GM19467 (cell line): ENCODE data around the gene IL1RN.

Experiments
- ATAC-seq: cut with Tn5 transposase; IDR thresholded peaks from one replicate; pipeline ENCODE4 v1.9.1; 2021; ENCODE audit warnings: mild to moderate bottlenecking, moderate library complexity; ENCODE audit not compliant: unreplicated experiment

The IL1RN gene

DNA sequence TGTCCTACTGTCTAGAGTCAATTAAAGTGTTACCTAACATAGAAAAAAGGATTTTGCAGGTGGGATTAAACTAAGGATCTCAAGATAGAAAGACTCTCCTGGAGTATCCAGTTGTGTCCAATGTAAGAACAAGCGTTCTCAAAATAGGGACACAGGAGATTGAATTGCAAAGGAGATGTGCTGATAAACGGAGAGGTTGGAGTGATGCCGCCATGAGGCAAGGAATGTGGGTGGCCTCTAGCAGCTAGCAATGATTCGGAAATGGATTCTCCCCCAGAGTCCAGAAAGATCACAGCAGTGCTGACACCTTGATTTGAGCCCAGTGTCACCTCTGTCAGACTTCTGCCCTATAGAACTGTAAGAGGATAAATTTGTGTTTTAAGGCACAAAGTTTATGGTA lies 24.1 kb upstream of the IL1RN start:
- no peak for ATAC-seq

DNA sequence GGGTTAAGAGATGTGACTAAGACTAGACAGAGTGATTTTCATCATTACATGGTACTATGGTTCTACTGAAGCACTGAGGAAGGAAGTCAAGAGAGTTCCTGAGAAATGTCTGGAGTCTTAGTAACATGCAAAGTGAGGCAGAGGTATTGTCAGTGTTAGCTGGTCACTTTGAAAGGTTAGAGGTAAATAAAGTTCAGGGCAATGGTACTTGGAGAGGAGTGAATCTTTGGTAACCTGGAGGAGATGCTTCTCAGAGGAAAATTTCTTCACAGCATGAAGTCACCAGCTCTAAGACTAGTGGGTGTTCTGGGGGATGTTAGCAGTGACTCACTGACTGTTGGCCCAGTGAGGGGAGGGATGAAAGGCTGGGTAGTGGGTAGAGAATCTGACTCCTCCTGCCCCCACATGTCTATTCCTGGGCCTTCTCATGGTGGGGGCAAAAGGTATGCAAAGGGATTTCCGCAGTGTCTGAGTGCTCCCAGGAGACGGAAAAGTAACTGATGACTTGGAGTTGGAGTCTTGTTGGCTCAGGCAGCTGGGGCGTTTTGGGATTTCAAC lies 23.3 kb upstream of the IL1RN start:
- ATAC-seq, result no peak

DNA sequence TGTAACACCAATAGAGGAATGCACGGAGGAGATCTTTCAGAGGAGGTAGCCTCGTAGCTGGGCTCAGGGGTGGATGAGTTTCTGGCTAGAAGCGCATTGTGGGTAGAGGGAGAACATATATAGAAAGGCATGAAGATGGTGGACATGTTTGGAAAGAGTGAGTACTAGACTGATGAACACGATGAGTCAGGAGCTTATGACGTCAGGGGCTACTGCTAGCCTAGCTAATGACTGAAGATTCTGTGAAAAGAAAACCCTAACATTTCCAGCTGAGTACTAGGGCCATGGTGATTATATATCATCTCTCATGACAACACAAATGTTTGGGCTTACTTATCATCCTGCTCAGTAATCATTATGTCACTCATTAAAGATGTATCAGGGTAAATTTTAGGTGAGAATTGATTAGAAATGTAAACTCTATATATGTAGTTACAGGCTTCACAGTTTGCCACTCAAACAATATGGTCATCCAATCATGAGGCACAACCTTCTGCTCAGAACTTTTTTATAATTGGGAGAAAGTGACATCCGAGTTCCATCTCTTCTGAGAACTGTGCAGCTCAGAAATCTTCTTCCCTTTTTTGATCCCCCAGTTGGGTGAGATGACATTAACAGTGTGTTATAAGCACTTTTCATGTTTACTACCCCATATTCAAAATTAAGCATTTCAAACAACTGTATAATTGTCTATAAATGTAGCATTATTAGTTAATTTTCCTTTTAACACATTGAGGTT lies 22.2 kb upstream of the IL1RN start:
- no peak for ATAC-seq

DNA sequence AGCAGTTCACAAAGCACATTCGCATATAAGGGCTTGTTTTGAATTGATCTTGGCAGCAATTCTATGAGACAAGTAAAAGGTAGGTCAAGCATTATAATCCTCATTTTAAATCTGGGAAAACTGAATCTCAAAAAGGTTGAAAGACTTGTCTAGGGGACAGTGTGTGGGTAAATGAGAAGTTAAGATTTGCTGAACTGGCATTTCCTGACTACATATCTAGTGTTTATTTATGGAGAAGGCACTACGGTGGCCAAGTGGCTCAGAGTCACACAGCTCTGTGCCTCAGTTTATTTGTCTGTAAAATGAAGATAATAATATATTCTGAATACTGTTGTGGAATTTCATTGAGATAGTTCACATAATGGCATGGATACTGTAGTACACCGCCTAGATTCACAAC lies 16.3 kb upstream of the IL1RN start:
- ATAC-seq, result no peak

DNA sequence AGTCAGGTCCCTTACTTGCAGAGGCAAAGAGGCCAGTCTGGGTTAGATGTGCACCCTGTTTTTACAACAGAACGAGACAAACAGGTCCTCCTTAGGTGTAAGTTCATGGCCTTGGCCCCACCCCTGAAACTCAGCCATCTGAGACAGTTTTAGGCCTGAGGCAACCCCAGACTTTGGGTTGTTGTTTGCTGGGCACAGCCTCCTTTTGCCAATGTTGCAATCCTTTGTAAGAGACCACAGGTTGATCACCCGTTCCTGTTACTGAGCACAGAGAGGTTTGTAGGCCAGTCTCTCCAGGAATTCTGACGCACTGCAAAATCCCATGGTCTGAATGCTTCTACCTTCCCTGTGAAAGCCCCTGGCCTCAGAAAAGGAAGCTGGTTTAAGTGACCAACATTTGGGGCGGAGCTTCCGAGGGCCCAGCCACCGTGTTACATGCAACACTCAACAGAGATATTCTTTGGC lies 15.5 kb upstream of the IL1RN start:
- no peak for ATAC-seq

DNA sequence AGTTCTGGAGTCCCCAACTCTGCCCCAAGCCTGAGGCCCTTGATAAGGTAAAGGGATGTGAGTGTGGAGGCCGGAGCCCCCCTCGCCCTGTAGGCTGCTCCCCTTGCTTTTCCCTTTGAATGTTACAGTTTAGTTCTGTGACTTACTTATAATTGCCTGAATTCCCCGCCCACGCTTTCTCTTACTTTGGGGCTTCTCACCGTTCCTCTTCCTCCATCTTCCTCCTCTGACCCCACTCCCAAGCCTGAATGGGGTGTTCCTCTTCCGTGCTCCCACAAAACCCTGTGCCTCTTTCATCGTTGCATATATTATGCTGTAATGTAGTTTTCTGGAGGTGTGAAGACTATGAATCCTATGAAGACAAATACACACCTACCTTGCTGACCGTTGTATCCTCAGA lies 15.0 kb upstream of the IL1RN start:
- ATAC-seq, result no peak

DNA sequence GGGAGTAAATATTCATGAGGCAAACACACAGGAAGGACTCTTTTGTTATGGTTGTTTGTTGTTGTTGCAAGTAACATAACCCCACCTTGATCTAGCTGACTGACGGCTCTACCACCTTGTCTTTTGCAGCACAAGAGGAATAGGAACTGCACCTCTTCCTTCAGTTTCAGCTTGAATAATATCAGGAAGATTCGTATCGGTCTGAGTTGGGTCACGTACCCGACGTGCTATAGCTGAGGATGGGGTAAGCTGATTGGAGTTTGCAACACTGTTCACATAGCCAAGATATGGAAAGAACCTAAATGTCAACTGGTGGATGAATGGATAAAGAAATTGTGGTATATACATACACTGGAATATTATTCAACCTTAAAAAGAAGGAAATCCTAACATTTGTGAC lies 14.5 kb upstream of the IL1RN start:
- ATAC-seq, result no peak

DNA sequence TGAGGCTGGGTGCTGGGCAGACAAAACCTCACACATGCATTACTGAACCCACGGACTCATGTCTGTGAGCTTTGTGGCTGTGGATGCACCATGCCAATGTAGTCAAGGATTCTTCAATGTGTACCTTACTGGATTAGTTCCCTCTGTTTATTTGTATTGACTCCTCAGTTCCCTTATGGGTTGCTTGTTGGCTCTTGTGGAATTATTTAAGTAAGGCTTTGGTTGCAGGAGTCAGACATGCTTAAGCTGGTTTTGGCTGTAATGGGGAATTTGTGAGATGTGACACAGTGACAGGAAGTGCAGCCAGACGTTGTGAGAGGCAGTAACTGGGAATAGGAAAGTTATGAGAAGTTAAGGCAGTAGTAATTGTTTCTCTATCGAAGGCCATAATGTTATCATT lies 13.6 kb upstream of the IL1RN start:
- no peak for ATAC-seq

DNA sequence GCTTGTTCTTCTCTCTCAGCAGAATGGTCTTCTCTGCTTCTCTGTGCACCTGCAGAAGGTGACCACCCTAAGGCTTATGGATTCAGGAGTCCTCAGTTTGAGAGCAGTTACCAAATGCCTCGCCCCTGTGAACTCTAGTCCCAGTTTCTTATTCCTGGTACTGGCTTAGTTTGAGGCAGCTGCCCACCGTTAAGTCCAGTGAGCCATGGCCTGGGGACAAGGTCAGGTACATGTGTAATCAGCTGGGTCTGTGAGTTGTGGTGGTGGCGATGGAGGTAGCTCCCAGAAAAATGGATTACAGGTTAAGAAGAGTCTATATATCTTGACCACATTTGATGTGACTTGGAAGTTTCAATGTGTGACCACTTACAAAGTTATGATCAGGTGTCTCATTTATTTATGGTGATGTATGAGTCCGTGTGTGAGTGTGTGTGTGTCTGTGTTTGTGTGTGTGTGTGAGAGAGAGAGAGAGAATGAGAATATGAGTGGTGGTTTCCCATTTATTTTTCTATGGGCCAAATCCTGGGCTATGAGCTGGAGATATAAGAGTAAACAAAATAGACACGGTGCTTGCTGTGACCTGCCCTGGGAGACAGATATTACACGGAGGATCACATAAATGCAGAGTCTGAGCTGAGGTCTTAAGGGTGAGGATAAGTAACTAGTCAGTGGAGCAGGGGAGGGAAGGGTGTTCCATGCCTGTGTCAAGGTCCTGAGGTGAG lies 13.0 kb upstream of the IL1RN start:
- ATAC-seq, result no peak

DNA sequence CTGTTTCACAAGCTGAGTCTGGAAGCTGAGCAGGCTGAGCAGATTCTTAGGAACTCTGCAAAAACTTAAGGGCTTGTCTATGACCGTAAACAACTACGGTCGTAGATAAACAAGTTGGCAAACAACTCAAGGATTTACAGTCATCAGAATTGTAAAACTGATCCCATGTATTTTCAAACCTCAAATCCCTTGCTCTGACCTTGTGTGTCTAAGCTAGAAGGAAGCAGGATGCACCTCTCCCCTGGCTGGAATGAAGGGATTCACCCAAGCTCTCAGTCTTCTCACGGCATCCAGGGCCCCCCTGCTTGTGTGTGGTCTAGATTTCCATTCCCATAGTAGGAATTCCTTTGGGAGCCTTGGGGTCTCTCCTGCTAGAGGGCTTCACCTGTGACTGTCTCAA lies 12.4 kb upstream of the IL1RN start:
- ATAC-seq, result no peak

DNA sequence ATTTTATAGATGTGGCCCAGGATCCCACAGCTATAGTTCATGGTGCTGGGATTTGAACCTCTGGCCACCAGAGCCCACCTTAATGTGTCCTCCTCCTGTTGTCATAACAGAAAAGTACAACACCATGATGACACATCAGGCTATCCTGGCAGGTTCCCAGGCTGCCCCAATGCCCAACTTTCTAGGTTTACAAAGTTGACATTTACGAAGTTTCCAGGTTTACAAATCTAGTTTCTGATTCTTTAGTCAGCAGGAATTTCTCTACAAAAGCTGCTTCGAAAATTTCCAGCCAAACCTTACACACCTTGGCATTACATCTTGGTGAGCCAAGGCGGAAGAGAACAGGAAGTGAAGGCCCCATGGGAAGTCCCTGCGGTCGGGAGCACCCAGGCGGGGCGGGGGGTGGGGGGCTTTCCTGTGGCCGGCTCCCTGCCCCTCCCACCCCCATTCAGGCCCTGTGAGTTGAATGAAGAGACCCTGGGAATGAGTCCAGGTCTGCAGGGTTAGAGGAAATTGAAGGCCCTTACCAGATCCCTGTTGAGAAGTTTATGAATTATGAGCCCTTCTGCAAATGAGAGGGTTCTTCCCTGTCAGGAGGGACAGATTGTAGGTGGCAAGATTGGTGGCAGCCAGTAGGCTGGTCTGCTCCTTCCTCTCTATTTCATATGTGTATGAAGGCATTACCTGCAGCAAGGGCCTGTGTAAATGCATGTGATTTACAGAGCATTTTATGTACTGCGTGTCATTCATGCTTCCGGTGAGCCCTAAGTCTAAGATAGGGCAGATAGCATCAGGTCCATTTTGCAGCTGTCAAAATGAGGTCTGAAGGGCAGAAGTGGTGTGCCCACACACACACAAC lies 11.1 kb upstream of the IL1RN start:
- ATAC-seq, result peak; percentile 48

DNA sequence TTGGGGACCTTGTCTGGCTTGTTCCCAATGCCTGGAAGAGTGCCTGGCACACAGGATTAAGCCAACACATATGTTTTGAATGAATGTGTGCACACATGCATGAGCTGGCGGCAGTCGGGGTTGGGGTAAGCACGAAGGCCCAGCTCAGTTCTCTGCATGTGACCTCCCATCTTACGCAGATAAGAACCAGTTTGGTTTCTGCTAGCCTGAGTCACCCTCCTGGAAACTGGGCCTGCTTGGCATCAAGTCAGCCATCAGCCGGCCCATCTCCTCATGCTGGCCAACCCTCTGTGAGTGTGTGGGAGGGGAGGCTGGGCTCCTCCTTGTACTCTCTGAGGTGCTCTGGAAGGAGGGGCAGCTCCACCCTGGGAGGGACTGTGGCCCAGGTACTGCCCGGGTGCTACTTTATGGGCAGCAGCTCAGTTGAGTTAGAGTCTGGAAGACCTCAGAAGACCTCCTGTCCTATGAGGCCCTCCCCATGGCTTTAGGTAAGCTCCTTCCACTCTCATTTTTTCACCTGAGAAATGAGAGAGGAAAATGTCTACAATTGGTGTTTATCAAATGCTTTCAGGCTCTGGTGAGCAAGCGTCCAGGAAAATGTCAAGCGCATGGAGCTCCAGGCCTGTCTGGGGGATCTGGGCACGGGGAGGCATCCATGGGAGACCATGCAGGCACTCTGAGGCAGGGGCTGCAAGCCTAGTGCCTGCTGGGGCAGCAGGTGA lies 9.7 kb upstream of the IL1RN start:
- ATAC-seq, result no peak

DNA sequence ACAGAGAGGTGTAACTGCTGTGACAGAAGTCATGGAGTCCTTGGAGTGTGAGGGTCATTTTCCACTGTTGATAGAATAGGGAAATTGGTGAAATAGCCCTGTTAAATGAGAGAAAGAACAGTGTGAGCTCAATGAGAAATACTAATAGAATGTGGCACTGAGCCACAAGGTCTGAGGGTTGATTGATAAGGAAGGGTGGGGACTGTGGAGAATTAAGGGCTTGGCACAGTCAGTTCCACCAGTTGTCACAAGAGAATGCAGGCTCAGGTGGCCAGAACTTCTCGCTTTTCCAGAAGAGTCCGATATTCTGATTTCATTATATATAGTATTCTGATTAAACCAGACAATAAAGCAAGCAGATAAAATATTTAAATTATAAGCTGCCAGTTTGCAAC lies 9.1 kb upstream of the IL1RN start:
- no peak for ATAC-seq

DNA sequence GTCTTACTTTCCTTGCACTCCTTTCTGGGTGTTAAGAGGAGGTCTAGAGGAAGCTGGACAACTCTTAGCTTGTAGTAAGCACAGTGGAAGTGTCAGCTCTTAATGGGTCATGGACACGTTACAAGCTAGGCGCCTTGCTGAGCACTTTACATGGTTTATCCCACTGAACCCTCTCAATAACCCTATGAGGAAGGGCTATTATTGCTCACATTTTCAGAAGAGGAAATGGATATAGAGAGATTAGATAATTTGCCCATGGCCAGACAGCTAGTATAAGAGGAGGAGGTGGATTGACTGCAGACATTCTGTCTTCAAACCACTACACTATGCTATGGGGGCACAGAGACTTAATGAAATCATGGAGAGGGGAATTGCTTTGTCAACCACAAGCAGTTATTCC lies 8.3 kb upstream of the IL1RN start:
- ATAC-seq, result no peak

DNA sequence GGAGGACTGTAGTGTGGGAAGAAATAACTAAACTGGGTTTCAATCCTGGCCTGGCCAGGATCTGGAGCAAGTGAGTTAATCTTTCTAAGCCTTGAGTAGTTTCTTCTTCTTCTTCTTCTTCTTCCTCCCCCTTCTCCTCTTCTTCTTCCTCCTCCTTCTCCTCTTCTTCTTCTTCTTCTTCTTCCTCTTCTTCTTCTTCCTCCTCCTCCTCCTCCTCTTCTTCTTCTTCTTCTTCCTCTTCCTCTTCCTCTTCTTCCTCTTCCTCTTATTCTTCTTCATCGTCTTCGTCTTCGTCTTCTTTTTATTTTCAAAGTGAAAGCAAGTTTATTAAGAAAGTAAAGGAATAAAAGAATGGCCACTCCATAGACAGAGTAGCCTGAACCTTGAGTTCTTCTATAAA lies 6.5 kb upstream of the IL1RN start:
- no peak for ATAC-seq

DNA sequence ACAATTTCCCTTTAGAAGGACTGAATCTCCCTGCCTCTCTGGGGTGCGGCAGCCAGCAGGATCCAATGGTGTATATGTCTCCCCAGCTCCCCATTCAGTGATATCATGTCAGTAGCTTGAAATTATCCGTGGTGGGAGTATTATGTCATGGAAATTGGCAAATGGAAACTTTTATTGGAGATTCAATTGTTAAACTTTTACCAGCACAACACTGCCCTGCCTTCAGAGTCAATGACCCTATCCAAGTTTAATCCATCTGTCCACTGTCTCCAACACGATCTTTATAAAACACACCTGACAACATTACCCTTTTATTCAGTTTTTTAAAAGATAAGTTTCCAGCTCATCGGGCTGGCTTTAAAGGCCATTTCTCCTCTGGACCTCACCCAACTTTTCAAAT lies 5.0 kb upstream of the IL1RN start:
- no peak for ATAC-seq

DNA sequence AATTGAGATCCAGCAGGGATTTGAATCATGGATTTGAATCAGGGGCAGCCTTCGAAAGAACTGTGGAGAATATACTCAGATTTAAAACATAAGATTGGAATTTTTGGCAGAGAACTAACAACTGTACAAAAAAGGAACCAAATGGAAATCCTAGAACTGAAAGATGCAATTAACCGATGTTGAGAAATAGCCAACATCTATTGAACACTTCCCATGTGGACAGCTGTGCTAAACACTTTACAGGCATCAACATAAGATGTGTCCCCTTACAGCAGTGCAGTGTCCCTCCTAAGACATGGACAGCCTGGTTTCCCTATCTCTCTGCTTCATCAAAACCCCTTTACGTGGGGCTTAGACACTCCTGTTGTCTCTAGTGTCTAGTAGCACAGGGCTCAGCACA lies 3.7 kb upstream of the IL1RN start:
- ATAC-seq, result no peak

DNA sequence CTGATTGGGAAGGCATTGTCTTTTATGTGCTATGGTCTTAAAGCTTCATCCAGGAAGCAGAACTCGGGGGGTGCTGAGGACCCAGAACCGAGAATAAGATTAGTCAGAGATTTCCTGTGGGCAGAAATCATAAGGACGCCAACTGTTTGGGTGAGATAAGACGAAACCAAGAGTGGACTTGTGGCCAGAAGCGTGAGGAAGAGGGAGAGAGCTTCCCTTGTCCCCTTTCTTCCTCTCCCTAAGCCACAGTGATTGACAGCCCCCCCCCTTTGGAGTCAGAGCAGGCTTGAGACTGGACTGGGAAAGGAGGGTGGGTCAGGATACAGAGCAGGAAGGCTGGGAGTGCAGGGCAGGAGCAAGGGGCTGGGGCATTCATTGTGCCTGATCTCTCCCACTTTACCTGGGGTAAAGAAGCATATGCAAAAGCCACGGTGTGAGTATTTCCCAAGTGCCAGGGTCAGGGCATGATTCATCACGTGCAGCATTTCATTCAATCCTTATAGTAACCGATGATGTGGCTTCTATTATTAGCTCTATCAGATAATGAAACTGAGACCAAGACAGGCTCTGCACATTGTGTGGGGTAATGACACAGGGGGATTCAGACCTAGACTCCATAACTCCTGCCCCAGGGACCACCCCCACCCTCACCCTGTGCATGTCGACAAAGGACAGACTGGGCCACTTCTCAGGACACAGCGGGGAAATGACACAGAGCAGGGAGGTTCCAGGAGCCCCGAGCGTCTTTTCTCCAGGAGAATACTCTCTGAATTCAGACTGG lies 3.0 kb upstream of the IL1RN start:
- peak; percentile 51 for ATAC-seq

DNA sequence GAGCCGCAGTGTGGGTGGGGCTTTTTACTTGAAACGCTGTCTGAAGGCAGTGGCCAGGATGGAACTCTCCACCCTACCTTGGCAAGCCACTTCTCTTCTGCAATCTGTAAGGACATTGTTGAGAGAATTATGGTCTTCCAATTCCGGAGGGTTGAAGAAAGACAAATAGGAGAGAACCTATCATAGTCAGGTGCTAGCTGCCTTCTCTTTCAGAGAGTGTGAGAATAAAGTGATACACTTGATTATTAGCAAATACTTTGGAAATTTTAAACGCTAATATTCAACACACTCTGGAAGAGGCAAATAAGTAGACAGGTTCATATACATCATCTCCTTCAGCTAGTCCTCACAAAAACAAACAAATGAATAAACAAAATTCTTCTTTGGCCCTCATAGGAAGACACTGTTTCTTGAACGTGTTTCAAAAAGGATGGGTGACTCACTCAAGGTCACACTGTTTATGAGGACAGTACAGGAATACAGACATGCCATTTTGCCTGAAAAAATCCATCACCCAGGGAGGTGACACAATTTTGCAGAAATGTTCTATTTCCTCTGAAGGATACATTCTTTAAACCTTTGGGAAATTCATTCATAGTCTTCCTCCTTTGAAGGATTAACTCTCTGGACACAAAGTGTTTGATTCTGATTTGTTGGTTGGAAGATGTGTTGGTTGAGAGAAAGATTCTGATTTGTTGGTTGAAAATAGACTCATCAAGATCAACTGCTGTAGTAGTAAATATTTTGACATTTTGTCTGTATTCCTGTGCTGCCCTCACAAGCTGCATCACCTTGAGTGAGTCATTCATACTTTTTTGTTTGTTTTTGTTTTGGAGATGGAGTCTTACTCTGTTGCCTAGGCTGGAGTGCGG lies 2.2 kb upstream of the IL1RN start:
- no peak for ATAC-seq
